Mesenchymal stem cell (in vitro differentiated cells and primary cell): ENCODE results near the gene TMEM63B.

Experiments
- DNase-seq: peaks from one replicate; pipeline ENCODE4 v3.0.0-alpha.2; 2013
- H2AFZ ChIP-seq: one replicate; pipeline ENCODE4 v1.6.1; 2013; ENCODE audit warnings: low read depth, mild to moderate bottlenecking, control low read depth, inconsistent platforms, low read length, moderate library complexity
- H2AK5ac ChIP-seq: 2 replicates; pipeline ENCODE4 v1.6.1; 2013; ENCODE audit warnings: low read length, moderate library complexity, mild to moderate bottlenecking, inconsistent platforms; ENCODE audit not compliant: severe bottlenecking
- H2BK120ac ChIP-seq: one replicate; pipeline ENCODE4 v1.6.1; 2013; ENCODE audit warnings: low read depth, mild to moderate bottlenecking, inconsistent platforms, low read length, moderate library complexity
- H2BK12ac ChIP-seq, 2 experiments: one replicate each; pipeline ENCODE4 v1.6.1; 2013; ENCODE audit warnings: inconsistent platforms in 2 of 2, low read length in 2 of 2, mild to moderate bottlenecking in 2 of 2, moderate library complexity in 2 of 2, control low read depth in 1 of 2
- H2BK15ac ChIP-seq: one replicate; pipeline ENCODE4 v1.6.1; 2013; ENCODE audit warnings: mild to moderate bottlenecking, low read depth, inconsistent platforms; ENCODE audit not compliant: poor library complexity, severe bottlenecking
- H2BK5ac ChIP-seq: 2 replicates; pipeline ENCODE4 v1.6.1; 2013; ENCODE audit warnings: low read depth, mild to moderate bottlenecking, low read length, control low read depth, inconsistent platforms; ENCODE audit not compliant: poor library complexity, severe bottlenecking
- H3K14ac ChIP-seq, 2 experiments: one replicate each; pipeline ENCODE4 v1.6.1; 2013; ENCODE audit warnings: inconsistent platforms in 2 of 2, low read length in 2 of 2, control low read depth in 1 of 2, mild to moderate bottlenecking in 1 of 2, moderate library complexity in 1 of 2
- H3K18ac ChIP-seq, 2 experiments: one replicate each; pipeline ENCODE4 v1.6.1; 2013; ENCODE audit warnings: inconsistent platforms in 2 of 2, low read length in 2 of 2, control low read depth in 1 of 2, low read depth in 1 of 2, mild to moderate bottlenecking in 1 of 2
- H3K23ac ChIP-seq, 2 experiments: one replicate each; pipeline ENCODE4 v1.6.1; 2013; ENCODE audit warnings: inconsistent platforms in 2 of 2, low read length in 2 of 2, mild to moderate bottlenecking in 2 of 2, moderate library complexity in 2 of 2, control low read depth in 1 of 2
- H3K27ac ChIP-seq: 2 replicates; pipeline ENCODE4 v1.5.1; 2013; ENCODE audit warnings: mild to moderate bottlenecking, moderate library complexity, low read length, control low read depth, inconsistent platforms; ENCODE audit not compliant: poor library complexity, severe bottlenecking
- H3K27me3 ChIP-seq, 2 experiments: 2 replicates each; pipeline versions ENCODE4 v1.6.1 to v1.7.0; 2013; ENCODE audit warnings: low read length in 2 of 2, mild to moderate bottlenecking in 2 of 2, moderate library complexity in 2 of 2, control low read depth in 1 of 2, inconsistent platforms in 1 of 2; ENCODE audit not compliant: control insufficient read depth in 1 of 2, insufficient read depth in 1 of 2
- H3K36me3 ChIP-seq, 2 experiments: 2 replicates each; pipeline versions ENCODE4 v1.6.1 to v1.7.0; 2013; ENCODE audit warnings: low read length in 2 of 2, control low read depth in 1 of 2, inconsistent platforms in 1 of 2, low read depth in 1 of 2, mild to moderate bottlenecking in 1 of 2; ENCODE audit not compliant: insufficient read depth in 2 of 2, control insufficient read depth in 1 of 2
- H3K4ac ChIP-seq, 2 experiments: one replicate each; pipeline ENCODE4 v1.6.1; 2013; ENCODE audit warnings: inconsistent platforms in 2 of 2, low read length in 2 of 2, mild to moderate bottlenecking in 2 of 2, moderate library complexity in 2 of 2, control low read depth in 1 of 2, low read depth in 1 of 2
- H3K4me1 ChIP-seq: 2 replicates; pipeline ENCODE4 v1.6.1; 2013; ENCODE audit warnings: low read depth, low read length, control low read depth; ENCODE audit not compliant: control insufficient read depth, insufficient read depth
- H3K4me2 ChIP-seq: 2 replicates; pipeline ENCODE4 v1.6.1; 2013; ENCODE audit warnings: low read length, mild to moderate bottlenecking, inconsistent platforms; ENCODE audit not compliant: poor library complexity, severe bottlenecking
- H3K4me3 ChIP-seq, 2 experiments: 2 replicates each; pipeline versions ENCODE4 v1.5.1 to v1.7.0; 2013; ENCODE audit warnings: low read length in 2 of 2, mild to moderate bottlenecking in 2 of 2, control low read depth in 1 of 2, low read depth in 1 of 2; ENCODE audit not compliant: insufficient read depth in 1 of 2
- H3K79me1 ChIP-seq: replicated peaks from 2 replicates; pipeline ENCODE4 v1.6.1; 2013; ENCODE audit warnings: mild to moderate bottlenecking, control low read depth, low read length, inconsistent platforms; ENCODE audit not compliant: poor library complexity, severe bottlenecking
- H3K9ac ChIP-seq: 2 replicates; pipeline ENCODE4 v1.7.0; 2013; ENCODE audit warnings: mild to moderate bottlenecking, low read length, moderate library complexity
- H3K9me3 ChIP-seq: 2 replicates; pipeline ENCODE4 v1.7.0; 2013; ENCODE audit warnings: mild to moderate bottlenecking, low read length; ENCODE audit not compliant: control insufficient read depth
- H4K8ac ChIP-seq: one replicate; pipeline ENCODE4 v1.6.1; 2013; ENCODE audit warnings: inconsistent platforms, mild to moderate bottlenecking, low read length, moderate library complexity
- H4K91ac ChIP-seq: one replicate; pipeline ENCODE4 v1.6.1; 2013; ENCODE audit warnings: mild to moderate bottlenecking, low read length, inconsistent platforms
- whole genome bisulfite sequencing: methylation state at CpG from one replicate; pipeline ENCODE4 v1.1.7; 2013; ENCODE audit warnings: mixed read lengths; 5-methylcytosine and 5-hydroxymethylcytosine counted together

The TMEM63B gene

DNA sequence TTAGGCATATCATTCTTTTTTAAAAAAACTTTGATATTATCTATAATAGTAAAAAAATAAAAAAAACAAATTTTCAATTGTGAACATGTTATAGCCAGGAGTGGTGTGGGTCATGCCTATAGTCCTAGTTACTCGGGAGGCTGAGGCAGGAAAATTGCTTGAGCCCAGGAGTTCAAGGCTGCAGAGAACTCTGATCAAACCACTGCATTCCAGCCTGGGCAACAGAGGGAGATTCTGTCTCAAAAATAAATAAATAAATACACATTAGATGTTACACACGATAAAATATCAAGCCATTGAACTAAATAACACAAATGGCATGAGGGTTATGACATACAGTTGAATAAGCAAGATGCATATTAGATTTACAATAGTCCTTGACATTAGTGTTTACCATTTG is 61.5 kb downstream of the TMEM63B start:
- Histone ChIP-seq H4K91ac (no peak overlapping the region), H3K27me3 (peaks cover 13 to 16% of the 10 kb centered on the region in 2 experiments), H2BK5ac (no peak overlapping the region), H3K36me3 (no peaks in the 10 kb centered on the region), H3K4me2 (no peak overlapping the region), H3K79me1 (no peaks in the 10 kb centered on the region), H3K9me3 (no peaks in the 10 kb centered on the region), H3K27ac (no peak overlapping the region), H3K23ac (no peak overlapping the region), H3K14ac (no peak overlapping the region), H3K4me1 (peaks cover 2% of the 10 kb centered on the region), H2BK12ac (no peak overlapping the region), H2AFZ (no peak overlapping the region), H2BK15ac (no peak overlapping the region), H3K18ac (no peak overlapping the region), H2BK120ac (no peak overlapping the region), H3K4me3 (no peak overlapping the region), H3K9ac (no peak overlapping the region), H3K4ac (no peak overlapping the region), H4K8ac (no peak overlapping the region), H2AK5ac (no peak overlapping the region)
- no peak for DNase-seq
- WGBS = 100% methylated on average over 1 of the region's 2 CpGs

DNA sequence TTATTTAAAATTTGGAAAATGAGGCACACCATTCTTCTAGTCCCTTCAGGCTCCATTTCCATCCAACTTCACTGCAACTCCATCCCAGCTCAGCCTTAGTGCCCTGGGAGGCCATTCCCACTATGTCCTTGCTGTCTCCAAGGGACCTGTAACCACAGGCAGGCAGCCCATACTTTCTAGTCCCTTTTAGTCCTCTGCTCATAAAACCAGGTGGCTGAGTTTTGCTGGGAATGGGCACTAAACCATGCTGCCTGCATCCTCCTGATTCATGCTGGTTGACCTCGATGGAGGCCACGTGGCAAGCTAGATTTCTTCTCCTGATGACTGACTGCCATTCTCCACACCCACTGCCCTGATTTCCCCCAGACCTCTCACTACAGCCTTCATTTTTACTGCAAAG is 61.9 kb downstream of the TMEM63B start:
- Histone ChIP-seq H2BK5ac (no peak overlapping the region), H3K27ac (no peak overlapping the region), H2AFZ (no peak overlapping the region), H3K9me3 (no peaks in the 10 kb centered on the region), H3K4ac (no peak overlapping the region), H3K14ac (no peak overlapping the region), H3K23ac (no peak overlapping the region), H2AK5ac (no peak overlapping the region), H2BK120ac (no peak overlapping the region), H3K4me2 (no peak overlapping the region), H3K27me3 (peaks cover 10 to 13% of the 10 kb centered on the region in 2 experiments), H3K9ac (no peak overlapping the region), H3K18ac (no peak overlapping the region), H4K91ac (no peak overlapping the region), H4K8ac (no peak overlapping the region), H2BK12ac (no peak overlapping the region), H3K4me1 (peaks cover 2% of the 10 kb centered on the region), H3K36me3 (no peaks in the 10 kb centered on the region), H3K79me1 (no peaks in the 10 kb centered on the region), H3K4me3 (no peak overlapping the region), H2BK15ac (no peak overlapping the region)
- DNase-seq = no peak
- WGBS = 97% methylated on average over 2 of the region's 2 CpGs

DNA sequence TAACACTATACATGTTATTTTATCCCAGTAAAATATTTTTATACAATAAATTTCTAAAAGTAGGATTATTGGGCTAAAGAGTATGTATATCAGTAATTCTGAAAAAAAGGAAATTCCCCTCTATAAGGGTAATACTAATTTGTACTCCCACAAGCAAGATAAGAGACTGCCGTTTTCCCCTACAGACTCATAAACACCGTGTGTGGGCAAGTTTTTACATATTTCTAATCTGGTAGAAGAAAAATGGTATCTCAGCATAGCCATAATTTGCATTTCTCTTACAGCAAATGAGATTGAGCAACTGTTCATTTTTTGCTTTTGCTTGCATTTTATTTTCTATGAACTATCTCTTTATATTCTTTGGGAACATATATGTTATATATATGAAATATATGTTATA is 63.4 kb downstream of the TMEM63B start:
- Histone ChIP-seq H3K9ac (no peak overlapping the region), H3K4me1 (peaks cover 2% of the 10 kb centered on the region), H3K23ac (no peak overlapping the region), H3K4me2 (no peak overlapping the region), H3K9me3 (no peaks in the 10 kb centered on the region), H3K27me3 (peaks cover 7 to 13% of the 10 kb centered on the region in 2 experiments), H3K14ac (no peak overlapping the region), H3K79me1 (no peaks in the 10 kb centered on the region), H2AFZ (no peak overlapping the region), H2AK5ac (no peak overlapping the region), H4K8ac (no peak overlapping the region), H3K4me3 (no peak overlapping the region), H3K18ac (no peak overlapping the region), H3K4ac (no peak overlapping the region), H2BK120ac (no peak overlapping the region), H3K27ac (no peak overlapping the region), H2BK15ac (no peak overlapping the region), H2BK5ac (no peak overlapping the region), H4K91ac (no peak overlapping the region), H2BK12ac (no peak overlapping the region), H3K36me3 (no peaks in the 10 kb centered on the region)
- WGBS = no CpG with 5 or more reads among the region's 2 CpGs
- DNase-seq = no peak

DNA sequence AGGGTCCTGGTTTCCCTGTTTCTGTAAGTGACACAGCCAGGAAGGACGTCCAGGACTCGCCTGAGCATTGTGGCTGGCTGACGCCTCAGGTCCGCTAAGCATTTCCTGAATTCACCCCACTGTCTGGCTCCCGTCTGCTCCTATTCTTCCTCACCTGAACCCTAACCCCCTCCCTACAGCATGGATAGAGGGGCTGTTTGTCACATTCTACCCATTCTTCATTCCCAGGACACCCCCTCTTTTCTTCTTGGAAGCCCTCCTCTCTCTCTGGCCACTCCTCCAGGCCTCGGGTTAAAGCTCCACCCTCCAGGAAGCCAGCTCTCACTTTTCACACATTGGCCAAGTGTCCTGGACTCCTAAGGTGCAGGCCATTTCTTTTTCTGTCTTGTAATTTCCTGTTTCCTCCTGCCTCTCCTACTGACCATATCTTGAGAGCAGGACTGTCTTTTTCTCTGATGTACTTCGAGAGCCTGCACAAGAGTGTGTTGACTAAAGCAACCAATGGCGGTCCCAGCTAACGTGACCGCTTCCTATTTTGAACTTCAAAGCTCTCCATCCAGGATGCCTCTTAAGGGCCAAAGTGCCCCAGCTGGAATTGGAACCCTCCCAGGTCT is 65.2 kb downstream of the TMEM63B start:
- Histone ChIP-seq H3K27me3 (peaks cover 0 to 4% of the 10 kb centered on the region in 2 experiments), H2BK15ac (no peak overlapping the region), H4K91ac (no peak overlapping the region), H3K36me3 (no peaks in the 10 kb centered on the region), H3K79me1 (no peaks in the 10 kb centered on the region), H3K14ac (no peak overlapping the region), H3K18ac (no peak overlapping the region), H2BK120ac (no peak overlapping the region), H3K4ac (no peak overlapping the region), H3K4me2 (no peak overlapping the region), H3K9ac (no peak overlapping the region), H2BK5ac (no peak overlapping the region), H3K9me3 (no peaks in the 10 kb centered on the region), H3K4me1 (no peaks in the 10 kb centered on the region), H2AFZ (no peak overlapping the region), H3K23ac (no peak overlapping the region), H3K27ac (no peak overlapping the region), H2AK5ac (no peak overlapping the region), H4K8ac (no peak overlapping the region), H2BK12ac (no peak overlapping the region), H3K4me3 (peak overlapping the region in 1 of 2 experiments; percentile 27)
- WGBS = 65% methylated on average over 10 of the region's 10 CpGs
- no peak for DNase-seq
